IMR-90 (cell line): ENCODE data around the gene OR12D3. TPM values are rescaled to one million over a fixed set of nuclear protein-coding genes. Genes with fewer than 3 reads are reported as not detected.

Experiments
- ATAC-seq: fragments of 200-7000 bp; cut with Tn5 transposase; 2 replicates; pipeline ENCODE4 v1.9.1; 2020; ENCODE audit warnings: low read depth, mild to moderate bottlenecking, moderate library complexity
- Bru-seq: library from RNA; stranded (reverse); fragments of 400-500 nt; gene quantifications from one replicate; lab custom pipeline; 2021; lab: Mats Ljungman, UMichigan
- BruChase-seq, 2 experiments: library from RNA; stranded (reverse); fragments of 400-500 nt; gene quantifications; one replicate each; lab custom pipeline; 2021; lab: Mats Ljungman, UMichigan
- BruUV-seq: library from RNA; stranded (reverse); fragments of 400-500 nt; replicated peaks from 2 replicates; lab custom pipeline; 2021; lab: Mats Ljungman, UMichigan
- CTCF ChIA-PET: fragments of 300-600 bp; formaldehyde crosslinking; extraction: SDS; loops from one replicate; lab custom pipeline; 2021; ENCODE audit warnings: antibody characterized with exemption; lab: Yijun Ruan, JAX
- POLR2A ChIA-PET: fragments of 300-600 bp; sonication (Branson Sonifier 250); formaldehyde crosslinking; loops from one replicate; lab custom pipeline; 2022; ENCODE audit warnings: antibody characterized with exemption; ENCODE audit not compliant: unreplicated experiment; lab: Charles Lee
- DNase-seq: peaks from one replicate; pipeline ENCODE4 v3.0.0; 2013
- H2AFZ ChIP-seq: replicated peaks from 2 replicates; pipeline ENCODE3; 2013; ENCODE audit warnings: low read length, mild to moderate bottlenecking; ENCODE audit not compliant: poor library complexity
- H2AK5ac ChIP-seq: 2 replicates; pipeline ENCODE4 v1.6.1; 2013; ENCODE audit warnings: low read depth, low read length, inconsistent platforms
- H2AK9ac ChIP-seq: replicated peaks from 2 replicates; pipeline ENCODE3; 2013; ENCODE audit warnings: mild to moderate bottlenecking, low read depth, low read length, moderate library complexity; ENCODE audit not compliant: poor library complexity
- H2BK120ac ChIP-seq: 2 replicates; pipeline ENCODE4 v1.6.1; 2013; ENCODE audit warnings: low read depth, low read length, inconsistent platforms
- H2BK15ac ChIP-seq: 3 replicates; pipeline ENCODE4 v1.6.1; 2013; ENCODE audit warnings: low read depth, low read length, inconsistent platforms
- H2BK20ac ChIP-seq: 2 replicates; pipeline ENCODE4 v1.6.1; 2013; ENCODE audit warnings: low read depth, mild to moderate bottlenecking, inconsistent platforms, low read length, moderate library complexity
- H2BK5ac ChIP-seq: 2 replicates; pipeline ENCODE4 v1.6.1; 2013; ENCODE audit warnings: mild to moderate bottlenecking, low read depth, low read length, inconsistent platforms; ENCODE audit not compliant: poor library complexity, severe bottlenecking
- H3K14ac ChIP-seq: replicated peaks from 2 replicates; pipeline ENCODE4 v1.6.1; 2013; ENCODE audit warnings: low read depth, low read length, inconsistent platforms
- H3K18ac ChIP-seq: 2 replicates; pipeline ENCODE4 v1.6.1; 2013; ENCODE audit warnings: low read depth, low read length, control low read depth
- H3K23ac ChIP-seq: 2 replicates; pipeline ENCODE4 v1.6.1; 2013; ENCODE audit warnings: low read depth, low read length, inconsistent platforms
- H3K27ac ChIP-seq: 2 replicates; pipeline ENCODE4 v1.5.1; 2013; ENCODE audit warnings: mild to moderate bottlenecking, control low read depth, low read length; ENCODE audit not compliant: insufficient read depth
- H3K27me3 ChIP-seq: 2 replicates; pipeline ENCODE4 v1.6.1; 2013; ENCODE audit warnings: low read length; ENCODE audit not compliant: control insufficient read depth, insufficient read depth
- H3K36me3 ChIP-seq: 2 replicates; pipeline ENCODE4 v1.6.1; 2013; ENCODE audit warnings: low read length, mixed read lengths; ENCODE audit not compliant: control insufficient read depth, insufficient read depth
- H3K4ac ChIP-seq: 2 replicates; pipeline ENCODE4 v1.6.1; 2013; ENCODE audit warnings: low read depth, low read length, inconsistent platforms
- H3K4me1 ChIP-seq: 2 replicates; pipeline ENCODE4 v1.6.1; 2013; ENCODE audit warnings: low read length, mixed read lengths; ENCODE audit not compliant: control insufficient read depth, insufficient read depth
- H3K4me2 ChIP-seq: 2 replicates; pipeline ENCODE4 v1.6.1; 2013; ENCODE audit warnings: low read depth, mild to moderate bottlenecking, control low read depth, low read length, moderate library complexity
- H3K4me3 ChIP-seq: 2 replicates; pipeline ENCODE4 v1.5.1; 2013; ENCODE audit warnings: low read depth, mild to moderate bottlenecking, control low read depth, low read length, moderate library complexity; ENCODE audit not compliant: insufficient read depth
- H3K56ac ChIP-seq: 2 replicates; pipeline ENCODE4 v1.6.1; 2013; ENCODE audit warnings: low read length, inconsistent platforms; ENCODE audit not compliant: insufficient read depth; ENCODE audit errors: extremely low read depth
- H3K79me1 ChIP-seq, 2 experiments: 2 replicates each; pipeline ENCODE4 v1.6.1; 2013; ENCODE audit warnings: low read length in 2 of 2, inconsistent platforms in 1 of 2, low read depth in 1 of 2
- H3K9ac ChIP-seq: 2 replicates; pipeline ENCODE4 v1.6.1; 2013; ENCODE audit warnings: low read depth, low read length, control low read depth
- H3K9me1 ChIP-seq: 2 replicates; pipeline ENCODE4 v1.6.1; 2013; ENCODE audit warnings: low read length, inconsistent platforms; ENCODE audit not compliant: insufficient read depth
- H3K9me3 ChIP-seq: 2 replicates; pipeline ENCODE4 v1.6.1; 2013; ENCODE audit warnings: low read length; ENCODE audit not compliant: control insufficient read depth, insufficient read depth
- H4K20me1 ChIP-seq: 2 replicates; pipeline ENCODE4 v1.6.1; 2013; ENCODE audit warnings: low read length, inconsistent platforms; ENCODE audit not compliant: insufficient read depth
- H4K5ac ChIP-seq: 2 replicates; pipeline ENCODE4 v1.6.1; 2013; ENCODE audit warnings: mild to moderate bottlenecking, low read depth, low read length, control low read depth
- H4K8ac ChIP-seq, 2 experiments: 2 replicates each; pipeline ENCODE4 v1.6.1; 2013; ENCODE audit warnings: low read depth in 2 of 2, low read length in 2 of 2, control low read depth in 1 of 2, inconsistent platforms in 1 of 2
- H4K91ac ChIP-seq: 2 replicates; pipeline ENCODE4 v1.6.1; 2013; ENCODE audit warnings: low read depth, low read length, inconsistent platforms; ENCODE audit not compliant: insufficient read depth
- BHLHE40 ChIP-seq: fragments of 150-350 bp; IDR thresholded peaks from 2 replicates; pipeline ENCODE4 v1.6.1; 2016; ENCODE audit warnings: mild to moderate bottlenecking, low read depth, low read length
- CEBPB ChIP-seq: IDR thresholded peaks from 2 replicates; pipeline ENCODE4 v1.6.1; 2012; ENCODE audit warnings: low read depth, low read length, improper control_type of control experiment
- CHD1 ChIP-seq: IDR thresholded peaks from 2 replicates; pipeline ENCODE4 v1.6.1; 2012; ENCODE audit warnings: low read depth, low read length, improper control_type of control experiment
- MAFK ChIP-seq: IDR thresholded peaks from 2 replicates; pipeline ENCODE4 v1.6.1; 2012; ENCODE audit warnings: low read depth, low read length, improper control_type of control experiment
- MAZ ChIP-seq: IDR thresholded peaks from 2 replicates; pipeline ENCODE4 v1.6.1; 2012; ENCODE audit warnings: low read depth, mild to moderate bottlenecking, low read length, improper control_type of control experiment, moderate library complexity, borderline replicate concordance
- NFE2L2 ChIP-seq: fragments of 150-350 bp; IDR thresholded peaks from 2 replicates; pipeline ENCODE4 v1.6.1; 2016; ENCODE audit warnings: low read depth, mild to moderate bottlenecking, low read length
- POLR2A ChIP-seq: IDR thresholded peaks from 2 replicates; pipeline ENCODE4 v1.6.1; 2012; ENCODE audit warnings: mild to moderate bottlenecking, low read depth, low read length
- RAD21 ChIP-seq: IDR thresholded peaks from 2 replicates; pipeline ENCODE4 v1.6.1; 2012; ENCODE audit warnings: low read length, improper control_type of control experiment
- RCOR1 ChIP-seq: IDR thresholded peaks from 2 replicates; pipeline ENCODE4 v1.6.1; 2012; ENCODE audit warnings: mild to moderate bottlenecking, low read length, improper control_type of control experiment; ENCODE audit not compliant: insufficient replicate concordance
- RFX5 ChIP-seq: IDR thresholded peaks from 2 replicates; pipeline ENCODE4 v1.8.0; 2012; ENCODE audit warnings: low read depth, mild to moderate bottlenecking, low read length, moderate library complexity
- SMC3 ChIP-seq: fragments of 150-350 bp; IDR thresholded peaks from 2 replicates; pipeline ENCODE4 v1.6.1; 2016; ENCODE audit warnings: low read depth, mild to moderate bottlenecking, antibody characterized with exemption, low read length, moderate library complexity
- WGBS, 2 experiments: methylation state at CpG; one replicate each; pipeline versions ENCODE4 v1.1.5 to v1.1.7; 2013; ENCODE audit warnings: missing lambda C conversion rate in 2 of 2; ENCODE audit not compliant: insufficient read length in 1 of 2; ENCODE audit errors: extremely low coverage in 2 of 2; 5-methylcytosine and 5-hydroxymethylcytosine counted together
- dilution Hi-C: fragments of 300-500 bp; cut with HindIII; formaldehyde crosslinking; loops from one replicate; pipeline ENCODE4 v1.14.3; 2018; ENCODE audit warnings: low sequenced_read_pairs; ENCODE audit not compliant: unreplicated experiment
- in situ Hi-C: fragments of 300-500 bp; cut with MboI; formaldehyde crosslinking; loops from 3 replicates; pipeline ENCODE4 v1.14.3; 2019; ENCODE audit warnings: low sequenced_read_pairs, inconsistent platforms, mixed read lengths
- intact Hi-C: fragments of 100-400 bp; cut with micrococcal nuclease; formaldehyde crosslinking; loops from 2 replicates; pipeline ENCODE4 v1.10.0; 2022
- long read RNA-seq: library from polyadenylated mRNA; unstranded; transcript quantifications from one replicate; pipeline ENCODE4 v2.0.0, GENCODE V29; 2021; ENCODE audit not compliant: unreplicated experiment
- polyA plus RNA-seq, 3 experiments: library from polyadenylated mRNA; depleted of rRNA; stranded (reverse); fragments of >200 nt; gene quantifications; 2 replicates each; pipeline ENCODE4 v1.2.3, GENCODE V29; 2012; ENCODE audit warnings: low replicate concordance in 1 of 3
- total RNA-seq: library from RNA; depleted of rRNA; stranded (reverse); fragments of >200 nt; gene quantifications from 2 replicates; pipeline ENCODE4 v1.2.3, GENCODE V29; 2012; rRNA removed
- TF ChIP-seq, protein P1 (sequence below): fragments of 150-350 bp; IDR thresholded peaks from 2 replicates; pipeline ENCODE4 v1.6.1; 2017; ENCODE audit warnings: mild to moderate bottlenecking, antibody characterized with exemption, low read length, low read depth

The OR12D3 gene, protein sequence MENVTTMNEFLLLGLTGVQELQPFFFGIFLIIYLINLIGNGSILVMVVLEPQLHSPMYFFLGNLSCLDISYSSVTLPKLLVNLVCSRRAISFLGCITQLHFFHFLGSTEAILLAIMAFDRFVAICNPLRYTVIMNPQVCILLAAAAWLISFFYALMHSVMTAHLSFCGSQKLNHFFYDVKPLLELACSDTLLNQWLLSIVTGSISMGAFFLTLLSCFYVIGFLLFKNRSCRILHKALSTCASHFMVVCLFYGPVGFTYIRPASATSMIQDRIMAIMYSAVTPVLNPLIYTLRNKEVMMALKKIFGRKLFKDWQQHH
- not detected in 2 replicates for total RNA-seq
- not detected in 2 replicates for polyA plus RNA-seq (2012; rRNA removed)
- polyA plus RNA-seq (2012; cell fraction: cytosol; rRNA removed) = not detected in 2 replicates
- polyA plus RNA-seq (2012; cell fraction: nucleus; rRNA removed; ENCODE audit: low replicate concordance) = not detected in 2 replicates
- not detected for Bru-seq, nascent RNA
- BruChase-seq, experiment 1, labeled RNA remaining after a 6-hour chase = not detected
- not detected for BruChase-seq, experiment 2, labeled RNA remaining after a 2-hour chase
- long read RNA-seq = 0 reads

DNA sequence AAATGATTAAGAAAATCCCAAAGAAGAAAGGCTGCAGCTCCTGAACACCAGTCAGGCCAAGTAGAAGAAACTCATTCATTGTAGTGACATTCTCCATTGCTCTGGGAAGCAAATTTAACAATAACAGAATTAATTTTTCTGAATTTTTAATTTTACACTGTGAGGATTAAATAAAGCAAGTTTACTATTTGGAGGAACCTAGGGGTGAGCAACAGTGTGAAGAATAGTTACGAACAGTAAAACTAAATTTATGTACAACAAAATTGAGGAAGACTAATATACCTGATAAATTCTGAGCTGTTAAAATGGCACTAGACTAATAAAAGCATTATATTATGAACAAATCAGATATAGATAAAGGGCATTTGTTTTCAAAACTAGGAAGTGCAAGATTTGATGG is at the start of gene OR12D3:
TSS of gene OR12D3 (minus strand) at position 101 of the 400 bp plus-strand sequence. CDS start at position 97, 4 bp downstream.
- H3K23ac ChIP-seq = no peak within 1 kb of the TSS
- in situ Hi-C loops (no loop called here), dilution Hi-C loops (no loop called here), intact Hi-C loops (no loop called here)
- H3K4me1 ChIP-seq = no peaks in the 10 kb centered on the region
- no peak within 1 kb of the TSS for H3K14ac ChIP-seq
- WGBS, 2 experiments = no CpG with 5 or more reads among the region's 1 CpG
- H3K9me3 ChIP-seq = peaks cover 8% of the 10 kb centered on the region; the same call in 1 of the 2 replicates
- no peaks in the 10 kb centered on the region for H3K36me3 ChIP-seq
- ATAC-seq (no peak), DNase-seq (no peak)
- CTCF ChIA-PET = no interaction called here
- no peak within 1 kb of the TSS for H2AK5ac ChIP-seq
- H2BK20ac ChIP-seq = no peak within 1 kb of the TSS
- H3K27ac ChIP-seq = no peak within 1 kb of the TSS
- no peak within 1 kb of the TSS for H4K8ac ChIP-seq
- H4K20me1 ChIP-seq = no peaks in the 10 kb centered on the region
- H2BK5ac ChIP-seq = no peak within 1 kb of the TSS
- no peaks in the 10 kb centered on the region for H3K79me1 ChIP-seq
- no peak within 1 kb of the TSS for H4K91ac ChIP-seq
- no peaks in the 10 kb centered on the region for H3K27me3 ChIP-seq
- H2AFZ ChIP-seq = no peak within 1 kb of the TSS
- H2AK9ac ChIP-seq = no peak within 1 kb of the TSS
- H3K9me1 ChIP-seq = no peaks in the 10 kb centered on the region
- H3K4ac ChIP-seq = no peak within 1 kb of the TSS
- H3K9ac ChIP-seq = no peak within 1 kb of the TSS
- TF ChIP-seq RAD21 (no peak), RFX5 (no peak), BHLHE40 (no peak), SMC3 (no peak), POLR2A (no peak), MAFK (no peak), CHD1 (no peak), RCOR1 (no peak), NFE2L2 (no peak), CEBPB (no peak), MAZ (no peak)
- TF ChIP-seq, protein P1, sequence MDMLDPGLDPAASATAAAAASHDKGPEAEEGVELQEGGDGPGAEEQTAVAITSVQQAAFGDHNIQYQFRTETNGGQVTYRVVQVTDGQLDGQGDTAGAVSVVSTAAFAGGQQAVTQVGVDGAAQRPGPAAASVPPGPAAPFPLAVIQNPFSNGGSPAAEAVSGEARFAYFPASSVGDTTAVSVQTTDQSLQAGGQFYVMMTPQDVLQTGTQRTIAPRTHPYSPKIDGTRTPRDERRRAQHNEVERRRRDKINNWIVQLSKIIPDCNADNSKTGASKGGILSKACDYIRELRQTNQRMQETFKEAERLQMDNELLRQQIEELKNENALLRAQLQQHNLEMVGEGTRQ = no peak
- H3K4me2 ChIP-seq = no peak within 1 kb of the TSS
- H2BK15ac ChIP-seq = no peak within 1 kb of the TSS
- no peak within 1 kb of the TSS for H4K5ac ChIP-seq
- no peak within 1 kb of the TSS for H2BK120ac ChIP-seq
- no TSS peak for BruUV-seq
- POLR2A ChIA-PET = no interaction called here
- no peak within 1 kb of the TSS for H3K18ac ChIP-seq
- H3K4me3 ChIP-seq = no peak within 1 kb of the TSS
- no peak within 1 kb of the TSS for H3K56ac ChIP-seq
